CD4-positive, alpha-beta T cell treated with Interleukin-4 for 1 hour (primary cell): ENCODE results near the gene HCN4.
"Not testable (repeated sequence)": the region's sequence is repeated elsewhere in the genome, so short reads cannot be mapped to it uniquely, and the experiment has no call there.

ENCODE experiments used
- DNase-seq, 2 donors: peaks; one replicate each; pipeline ENCODE4 v3.0.0-alpha.2; 2020 to 2022

HCN4 gene

GRCh38 chr15:73368301-73369136 lies at the start of gene HCN4:
TSS of gene HCN4 (minus strand) at chr15:73368958. CDS start at chr15:73368270, 688 bp downstream.
- DNase-seq, result no peak

GRCh38 chr15:73414876-73415275 lies 46.1 kb upstream of the HCN4 start:
- DNase-seq, result no peak

GRCh38 chr15:73403171-73403570 lies 34.4 kb upstream of the HCN4 start:
- no peak for DNase-seq

DNA sequence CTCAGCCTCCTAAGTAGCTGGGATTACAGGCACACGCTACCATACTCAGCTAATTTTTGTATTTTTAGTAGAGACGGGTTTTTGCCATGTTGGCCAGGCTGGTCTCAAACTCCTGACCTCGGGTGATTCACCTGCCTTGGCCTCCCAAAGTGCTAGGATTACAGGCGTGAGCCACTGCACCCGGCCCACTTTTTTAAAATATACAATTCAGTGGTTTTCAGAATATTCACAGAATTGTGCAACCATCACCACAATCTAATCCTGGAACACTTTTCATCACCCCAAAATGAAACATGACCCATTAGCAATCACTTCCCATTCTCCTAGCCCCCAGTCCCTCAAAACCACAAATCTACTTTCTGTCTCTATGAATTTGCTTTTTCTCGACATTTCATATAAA lies 31.5 kb upstream of the HCN4 start:
- not testable (repeated sequence) for DNase-seq

DNA sequence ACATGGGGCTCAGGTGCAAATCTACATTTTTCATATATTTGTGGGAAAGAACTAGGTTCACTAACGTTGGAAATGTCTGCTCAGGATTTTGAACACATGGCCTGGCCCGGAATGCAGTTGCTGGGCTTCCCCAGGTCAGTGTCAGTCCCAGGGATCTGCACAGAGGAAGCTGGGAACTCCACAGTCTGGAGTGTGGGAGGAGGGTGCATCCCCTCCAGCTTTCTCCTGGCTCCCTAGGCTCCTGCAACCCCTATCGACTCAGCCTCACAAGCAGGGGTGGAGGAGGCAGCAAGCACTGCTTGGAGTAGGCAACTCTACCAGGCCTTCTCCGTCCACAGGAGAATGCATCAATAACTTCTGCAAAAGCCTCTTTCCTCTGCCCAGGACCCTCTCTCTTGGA lies 30.1 kb upstream of the HCN4 start:
- DNase-seq, result no peak

DNA sequence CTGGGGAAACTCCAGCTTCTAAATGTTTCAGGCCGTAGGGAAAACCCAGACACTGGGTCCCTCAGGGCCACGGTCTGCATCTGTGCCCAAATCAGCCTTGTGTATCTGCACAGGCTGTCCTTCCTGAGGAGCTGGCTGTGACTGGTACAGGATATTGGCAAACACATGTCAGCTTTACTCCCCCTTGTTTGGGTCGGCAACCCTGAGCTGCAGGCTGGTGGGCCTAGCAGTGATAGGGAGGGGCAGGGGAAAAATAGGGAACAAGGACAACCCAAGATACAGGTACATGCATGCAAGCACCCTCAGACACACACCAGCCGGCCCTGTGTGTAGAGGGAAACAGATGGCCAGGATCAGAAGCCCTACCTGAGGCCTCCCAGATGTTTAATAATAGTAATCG lies 28.7 kb upstream of the HCN4 start:
- DNase-seq, result no peak

GRCh38 chr15:73395671-73396070 lies 26.9 kb upstream of the HCN4 start:
- no peak for DNase-seq

GRCh38 chr15:73394782-73395181 lies 26.0 kb upstream of the HCN4 start:
- no peak for DNase-seq

- DNase-seq, result no peak
Observed at GRCh38 chr15:73393336-73393735, 24.6 kb upstream of the HCN4 start.

DNA sequence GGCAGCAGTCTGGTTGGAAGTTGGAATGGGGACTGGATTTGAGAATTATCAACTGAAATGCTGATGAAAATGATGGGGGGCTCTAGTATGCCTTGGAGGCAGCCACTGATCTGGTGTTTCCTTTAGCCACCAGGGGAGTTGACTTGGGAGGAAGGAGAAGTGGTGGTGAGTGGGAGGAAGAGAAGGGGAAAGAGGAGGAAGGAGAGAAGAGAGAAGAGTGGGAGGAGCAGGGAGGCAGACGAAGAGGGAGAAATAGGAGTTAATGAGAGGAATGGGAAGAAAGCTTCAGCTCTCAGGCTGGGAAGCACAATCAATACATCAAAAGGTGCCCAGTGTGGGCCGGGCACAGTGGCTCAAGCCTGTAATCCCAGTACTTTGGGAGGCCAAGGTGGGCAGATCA lies 23.3 kb upstream of the HCN4 start:
- no peak for DNase-seq

DNA sequence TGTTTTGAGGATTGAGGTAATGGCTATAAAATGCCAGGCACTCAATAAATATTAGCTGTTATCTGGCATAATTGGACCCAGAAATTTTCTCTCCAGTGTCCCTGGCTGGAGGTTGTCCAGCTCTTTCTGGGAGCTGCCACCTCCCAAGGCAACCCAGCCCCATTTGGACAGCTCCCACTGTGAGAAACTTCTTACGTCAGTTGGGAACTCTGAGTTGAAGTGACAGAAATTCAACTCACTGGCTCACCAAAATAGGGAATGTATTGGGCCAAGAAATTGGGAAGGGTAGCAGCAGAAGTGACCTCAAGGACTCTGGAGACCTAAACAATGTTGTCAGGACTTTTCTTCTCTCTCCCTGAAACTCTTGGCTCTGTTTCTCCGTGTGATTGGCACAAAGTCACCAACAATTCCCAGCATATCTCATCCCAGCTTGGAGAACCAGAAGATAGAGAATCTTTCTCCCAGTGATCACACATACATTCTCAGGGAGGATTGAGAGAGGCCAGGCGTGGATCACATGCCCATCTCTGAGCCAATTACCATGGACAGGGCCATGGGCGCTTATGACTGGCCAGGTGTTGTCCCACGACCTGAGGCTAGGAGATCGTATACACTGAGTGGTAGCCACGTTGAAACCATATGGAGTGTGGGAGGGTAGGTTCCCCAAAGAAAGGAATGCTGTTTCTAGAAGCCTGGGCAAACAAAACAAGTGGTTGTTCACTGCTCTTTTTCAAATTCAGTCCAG lies 22.5 kb upstream of the HCN4 start:
- DNase-seq, result no peak

DNA sequence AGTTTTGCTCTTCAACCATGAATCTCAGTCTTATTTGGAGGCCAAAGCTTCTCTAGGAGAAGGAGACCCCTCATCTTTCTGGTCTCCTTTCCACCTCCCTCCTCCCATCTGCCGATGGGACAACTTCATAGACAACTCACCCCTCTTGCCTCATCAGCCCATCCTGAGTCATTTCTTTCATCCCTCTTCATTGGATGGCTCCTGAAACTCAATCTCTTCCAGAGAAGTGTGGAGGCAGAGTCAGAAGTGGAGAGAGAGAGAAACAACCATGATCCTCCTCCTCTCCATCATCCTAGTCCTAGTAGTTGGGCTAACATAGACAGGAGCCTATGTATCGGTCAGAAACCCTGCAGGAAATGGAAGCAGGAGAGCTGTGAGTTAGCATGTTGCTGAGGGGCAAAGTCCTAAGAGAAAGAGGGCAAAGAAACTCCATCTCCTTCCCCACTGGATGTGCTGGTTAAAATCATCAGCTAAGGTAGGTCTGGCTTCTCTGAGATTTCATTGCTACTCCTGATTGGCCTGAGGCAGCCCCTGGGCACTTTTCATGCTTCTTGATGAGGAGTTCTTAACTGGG lies 21.3 kb upstream of the HCN4 start:
- no peak for DNase-seq

DNA sequence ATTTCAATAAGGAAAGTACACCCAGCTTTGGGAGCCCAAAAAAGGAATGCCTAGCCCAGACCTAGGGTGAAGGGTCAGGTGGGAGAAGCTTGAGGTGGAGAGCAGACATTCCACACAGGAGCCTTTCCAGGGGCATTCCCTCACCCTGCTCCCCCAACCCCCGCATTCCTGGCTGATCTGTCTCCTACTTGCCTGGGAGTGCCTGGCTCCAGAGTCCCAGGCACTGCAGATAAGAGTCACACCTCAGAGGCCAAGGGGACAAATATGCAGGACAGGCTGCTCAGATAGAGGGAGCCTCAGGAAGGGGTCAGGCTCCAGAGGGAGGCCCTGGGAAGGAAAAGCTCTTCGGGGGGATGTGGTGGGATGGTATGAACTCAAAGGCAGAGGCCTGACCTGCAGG lies 20.8 kb upstream of the HCN4 start:
- no peak for DNase-seq

GRCh38 chr15:73388256-73388781 lies 19.6 kb upstream of the HCN4 start:
- DNase-seq, result no peak

DNA sequence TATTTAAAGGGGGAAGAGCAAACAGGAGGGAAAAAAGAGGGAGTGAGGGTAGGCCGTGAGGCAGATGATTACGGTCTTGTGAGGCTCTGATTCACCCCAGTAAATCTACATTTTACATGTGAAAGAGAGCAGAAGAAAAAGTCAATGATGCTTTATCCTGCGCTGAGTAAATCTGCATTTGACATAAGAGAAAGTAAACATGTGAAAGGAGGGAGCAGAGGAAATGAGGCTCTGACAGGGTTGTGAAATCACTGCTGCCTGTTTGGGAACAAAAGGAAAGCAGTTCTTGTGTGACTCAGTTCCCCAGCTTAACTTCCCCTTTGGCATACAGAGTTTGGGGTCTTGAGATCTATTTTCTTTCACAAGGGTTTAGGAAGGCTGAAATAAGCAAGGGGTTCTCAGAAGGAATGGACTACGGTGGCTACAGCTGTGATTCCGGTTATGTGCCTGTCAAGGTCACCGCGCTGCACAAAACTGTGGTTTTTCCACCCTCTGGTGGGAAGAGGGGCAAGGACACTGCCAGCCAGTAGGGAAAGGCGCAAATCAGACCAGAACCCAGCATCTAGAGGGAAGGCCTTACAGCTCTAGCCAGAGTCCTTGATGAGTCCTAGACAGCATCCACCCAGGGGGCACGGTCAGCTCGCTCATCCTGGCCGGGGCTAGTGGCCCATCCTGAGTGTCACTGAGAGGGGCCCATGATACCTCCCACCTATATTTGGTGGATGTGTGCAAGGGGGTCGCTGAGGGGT lies 18.9 kb upstream of the HCN4 start:
- DNase-seq, result no peak

GRCh38 chr15:73386886-73387506 lies 18.2 kb upstream of the HCN4 start:
- no peak for DNase-seq

GRCh38 chr15:73386238-73386637 lies 17.5 kb upstream of the HCN4 start:
- DNase-seq, result no peak

DNA sequence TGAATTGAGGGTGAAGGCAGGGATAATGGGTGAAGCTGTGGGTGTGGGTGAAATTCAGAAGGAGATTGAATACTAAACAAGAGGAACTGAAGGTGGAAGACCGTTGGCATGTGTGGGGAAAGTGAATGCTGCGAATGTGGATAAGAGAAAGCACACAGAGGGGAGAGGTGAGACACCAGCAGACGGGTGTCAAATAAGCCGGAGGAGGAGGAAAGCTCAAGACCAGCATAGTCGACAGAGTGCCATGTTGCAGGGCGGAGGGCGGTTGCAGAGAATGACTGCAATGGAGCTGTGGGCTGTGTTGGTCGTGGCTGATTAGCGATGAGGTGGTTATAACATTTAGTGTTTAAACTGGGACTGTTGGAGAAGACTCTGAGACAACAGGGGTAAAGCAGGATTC lies 16.4 kb upstream of the HCN4 start:
- DNase-seq, result no peak

DNA sequence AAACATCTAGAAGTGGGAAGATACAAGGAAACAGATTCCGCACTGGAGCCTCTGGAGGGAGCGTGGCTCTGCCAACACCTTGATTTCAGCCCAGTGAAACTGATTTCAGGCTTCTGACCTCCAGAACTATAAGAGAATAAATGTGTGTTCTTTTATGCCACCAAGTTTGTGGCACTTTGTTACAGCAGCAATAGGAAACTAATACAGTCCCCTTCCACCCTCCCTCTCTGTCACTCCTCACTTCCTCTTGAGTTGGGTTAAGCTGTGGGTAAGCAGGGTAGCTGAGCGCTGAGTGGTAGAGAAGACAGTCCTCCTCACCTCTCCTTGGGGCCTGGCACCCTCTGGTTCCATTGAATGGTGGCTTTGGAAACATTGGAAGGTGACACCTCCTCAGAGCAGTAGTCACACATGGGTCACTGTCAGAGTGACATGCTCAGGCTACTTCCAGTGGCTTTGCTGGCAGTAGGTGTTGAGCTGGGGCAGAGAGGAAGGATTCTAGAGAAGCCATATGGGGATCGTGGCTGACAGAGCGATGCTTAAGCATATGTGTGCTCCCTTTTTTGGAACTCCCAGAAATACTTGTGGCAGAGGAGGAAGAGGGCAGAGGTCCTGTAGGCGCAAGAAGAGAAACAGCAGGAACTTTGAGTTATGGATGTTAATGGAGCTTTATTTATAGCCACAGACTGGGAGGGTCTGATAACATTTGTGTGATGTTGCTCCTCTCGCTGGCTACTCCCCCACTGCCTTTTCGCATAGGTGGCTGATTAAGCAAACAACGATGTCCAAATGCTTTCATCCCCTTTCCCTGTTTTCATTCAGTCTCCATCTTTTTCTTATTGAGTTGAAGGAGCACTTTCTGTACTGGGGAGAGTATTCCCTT lies 14.8 kb upstream of the HCN4 start:
- DNase-seq, result no peak

- no peak for DNase-seq
Observed at GRCh38 chr15:73382115-73382514, 13.4 kb upstream of the HCN4 start.

DNA sequence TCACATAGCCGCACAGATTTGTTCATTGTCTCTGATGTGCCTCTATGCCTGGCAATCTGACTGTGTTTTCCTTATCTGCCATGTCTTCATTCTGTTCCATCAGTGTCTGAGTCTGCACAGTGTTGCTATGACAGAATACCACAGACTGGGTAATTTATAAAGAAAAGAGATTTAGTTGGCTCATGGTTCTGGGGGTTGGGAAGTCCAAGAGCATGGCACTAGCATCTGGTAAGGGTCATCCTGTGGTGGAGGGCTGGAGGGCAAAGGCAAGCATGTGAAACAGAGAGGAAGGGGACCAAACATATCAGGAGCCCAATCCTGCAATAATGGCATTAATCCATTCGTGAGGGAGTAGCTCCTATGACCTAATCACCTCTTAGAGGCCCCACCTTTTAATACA lies 11.9 kb upstream of the HCN4 start:
- no peak for DNase-seq

GRCh38 chr15:73378089-73378488 lies 9.3 kb upstream of the HCN4 start:
- DNase-seq, result no peak
